ENCODE results near the gene FSD2.

- TF ChIP-seq POLR2A (IDR thresholded peaks at IDR 0.05) = no peak
- no peak for TF ChIP-seq CTCF (IDR thresholded peaks at IDR 0.05 in 8 of 11, conservative IDR thresholded peaks at IDR 0.05 in 3 of 11)
- TF ChIP-seq POLR2AphosphoS5 (IDR thresholded peaks at IDR 0.05) = no peak
Observed at GRCh38 chr15:82798531-82799166, 7.2 kb downstream of the FSD2 start.
